A549 treated with AZD9567 at 1 μM for 4 hours (cell line): ENCODE data around the gene PJVK. TPM values are rescaled to one million over a fixed set of nuclear protein-coding genes. Genes with fewer than 3 reads are reported as not detected.

ENCODE experiments used
- total RNA-seq: library from RNA; stranded (reverse); fragments of 200-300 nt; extraction: Qiagen RNA extraction; gene quantifications from 5 replicates; pipeline ENCODE4 v1.2.3, GENCODE V29; 2022; ENCODE audit not compliant: insufficient read depth

Gene PJVK
- total RNA-seq: 1.1 to 1.8 TPM (median 1.4 TPM) in 5 replicates

GRCh38 chr2:178450774-178451525, at the start of gene PJVK, which contains the start of gene PRKRA:
PJVK (plus strand) TSS chr2:178451378; CDS start chr2:178453410, 2,032 bp downstream.
PRKRA (minus strand) TSS chr2:178451175; CDS start chr2:178451030, 145 bp downstream.

GRCh38 chr2:178478439-178479274, 27.5 kb downstream of the PJVK start, which contains the start of gene FKBP7:
FKBP7 (minus strand) TSS chr2:178478600; CDS start chr2:178478499, 101 bp downstream.

GRCh38 chr2:178480227-178481181, 29.3 kb downstream of the PJVK start, which contains the start of gene PLEKHA3:
PLEKHA3 (plus strand) TSS chr2:178480457; CDS start chr2:178480870, 413 bp downstream.

Other genes with a start within 250 kb of the PJVK start
- 31.4 to 37.8 TPM (median 35.3 TPM) in 5 replicates for gene PRKRA, start 203 bp upstream of the PJVK start, total RNA-seq
- gene FKBP7, start 27.2 kb downstream of the PJVK start, total RNA-seq: 8.3 to 17.7 TPM (median 10.6 TPM) in 5 replicates
- gene PLEKHA3, start 29.1 kb downstream of the PJVK start, total RNA-seq: 14.7 to 25.5 TPM (median 17.3 TPM) in 5 replicates